ENCODE measurements around the gene FAM3D.

FAM3D gene

GRCh38 chr3:58664611-58665010 lies 2.0 kb downstream of the FAM3D start:
- no peak overlapping the region for H3K4me3 ChIP-seq
- no peak for DNase-seq (ENCODE audit: low read depth, low spot score)

DNA sequence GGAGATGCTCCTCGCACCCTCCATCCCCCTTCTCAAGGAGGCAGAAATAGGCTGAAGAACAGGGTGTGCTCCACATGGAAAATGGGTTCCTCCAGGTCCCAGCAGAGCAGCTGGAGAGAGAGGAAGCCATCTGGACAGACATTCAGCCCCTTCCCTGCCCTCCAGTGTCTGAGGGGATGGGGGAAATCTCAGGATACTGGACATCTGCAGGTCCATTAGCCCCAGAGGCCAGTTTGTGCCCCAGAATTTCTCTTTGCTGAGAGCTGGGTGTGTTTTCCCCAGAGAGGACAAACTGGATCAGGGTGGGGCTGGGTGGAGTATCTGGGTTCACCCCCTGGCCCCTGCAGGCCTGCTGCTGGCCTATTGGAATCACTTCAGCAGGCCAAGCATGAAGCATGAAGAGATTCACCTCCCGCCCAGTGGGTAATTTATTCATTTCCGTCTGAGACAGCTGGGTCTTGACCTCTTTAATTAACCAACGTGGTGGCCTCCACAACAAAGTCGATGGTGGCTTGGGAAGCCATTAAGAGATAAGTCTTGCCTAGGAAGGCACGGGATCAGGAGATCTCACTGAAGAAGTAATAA lies 4.6 kb downstream of the FAM3D start:
- H3K9ac ChIP-seq (ENCODE audit: insufficient read length): no peak overlapping the region
- no peak overlapping the region for H3K27ac ChIP-seq
- no peaks in the 10 kb centered on the region for H3K9me3 ChIP-seq (ENCODE audit: low read depth, low read length)
- no peak for TF ChIP-seq FOXP2 (optimal IDR thresholded peaks at IDR 0.05; ENCODE audit: control extremely low read depth, extremely low read length, insufficient read depth)
- TF ChIP-seq POLR2AphosphoS5 (IDR thresholded peaks at IDR 0.05; ENCODE audit: borderline replicate concordance, low read depth, low read length): no peak
- TF ChIP-seq EZH2 (IDR thresholded peaks at IDR 0.05): no peak
- no peak overlapping the region for H3K4me3 ChIP-seq
- no peak for DNase-seq (ENCODE audit: low read depth, low spot score)
- H3K36me3 ChIP-seq (ENCODE audit: insufficient read depth, low read length): no peaks in the 10 kb centered on the region

More at GRCh38 chr3:58664611-58665010, 2.0 kb downstream of the FAM3D start:
- TF ChIP-seq FOXP2 (optimal IDR thresholded peaks at IDR 0.05; ENCODE audit: control extremely low read depth, extremely low read length, insufficient read depth): no peak
- TF ChIP-seq POLR2AphosphoS5 (IDR thresholded peaks at IDR 0.05; ENCODE audit: borderline replicate concordance, low read depth, low read length): no peak
- TF ChIP-seq EZH2 (IDR thresholded peaks at IDR 0.05): no peak
- Histone ChIP-seq H3K9me3 (ENCODE audit: low read depth, low read length) (no peaks in the 10 kb centered on the region), H3K36me3 (ENCODE audit: insufficient read depth, low read length) (no peaks in the 10 kb centered on the region), H3K27ac (no peak overlapping the region), H3K9ac (ENCODE audit: insufficient read length) (no peak overlapping the region)

- TF ChIP-seq EZH2 (IDR thresholded peaks at IDR 0.05) (no peak), FOXP2 (optimal IDR thresholded peaks at IDR 0.05; ENCODE audit: control extremely low read depth, extremely low read length, insufficient read depth) (no peak), POLR2AphosphoS5 (IDR thresholded peaks at IDR 0.05; ENCODE audit: borderline replicate concordance, low read depth, low read length) (no peak)
- Histone ChIP-seq H3K9ac (ENCODE audit: insufficient read length) (no peak overlapping the region), H3K4me3 (no peak overlapping the region), H3K9me3 (ENCODE audit: low read depth, low read length) (no peaks in the 10 kb centered on the region), H3K36me3 (ENCODE audit: insufficient read depth, low read length) (no peaks in the 10 kb centered on the region), H3K27ac (no peak overlapping the region)
- DNase-seq (ENCODE audit: low read depth, low spot score): no peak
Measured at GRCh38 chr3:58660998-58661397, 5.6 kb downstream of the FAM3D start.

DNA sequence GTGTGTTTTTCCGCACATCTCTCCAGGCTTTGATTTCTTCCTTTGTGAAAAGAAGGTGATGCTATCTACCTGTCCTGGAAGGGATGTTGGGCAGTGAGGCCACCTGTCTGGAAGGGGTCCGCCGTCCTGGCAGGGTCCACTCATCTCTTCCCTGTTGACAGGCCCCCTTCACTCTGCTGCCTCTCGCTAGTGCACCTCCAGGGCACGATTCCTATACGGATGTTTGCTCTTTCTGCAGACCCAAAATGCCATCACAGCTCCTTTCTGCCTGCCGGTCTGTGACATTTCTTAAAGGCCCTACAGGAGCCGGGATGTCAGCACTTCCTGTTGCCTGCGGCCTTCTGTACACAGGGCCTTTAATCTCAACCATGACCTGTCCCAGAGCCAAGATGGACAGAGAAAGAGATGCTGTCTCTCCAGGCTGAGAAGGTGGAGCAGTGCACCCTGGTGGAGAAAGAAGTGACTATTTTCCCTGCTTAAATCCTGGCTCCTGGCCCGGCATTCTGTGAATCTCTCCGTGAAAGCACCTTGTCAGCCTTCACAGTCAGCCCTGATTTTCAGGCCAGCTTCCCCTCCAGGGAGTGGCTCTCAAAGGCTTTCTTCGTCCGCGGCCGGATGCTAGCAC lies 7.4 kb downstream of the FAM3D start:
- H3K27ac ChIP-seq: no peak overlapping the region
- no peak for DNase-seq (ENCODE audit: low read depth, low spot score)
- no peak overlapping the region for H3K9ac ChIP-seq (ENCODE audit: insufficient read length)
- no peaks in the 10 kb centered on the region for H3K36me3 ChIP-seq (ENCODE audit: insufficient read depth, low read length)
- no peaks in the 10 kb centered on the region for H3K9me3 ChIP-seq (ENCODE audit: low read depth, low read length)
- H3K4me3 ChIP-seq: no peak overlapping the region
- TF ChIP-seq POLR2AphosphoS5 (IDR thresholded peaks at IDR 0.05; ENCODE audit: borderline replicate concordance, low read depth, low read length): no peak
- no peak for TF ChIP-seq EZH2 (IDR thresholded peaks at IDR 0.05)
- TF ChIP-seq FOXP2 (optimal IDR thresholded peaks at IDR 0.05; ENCODE audit: control extremely low read depth, extremely low read length, insufficient read depth): no peak

DNA sequence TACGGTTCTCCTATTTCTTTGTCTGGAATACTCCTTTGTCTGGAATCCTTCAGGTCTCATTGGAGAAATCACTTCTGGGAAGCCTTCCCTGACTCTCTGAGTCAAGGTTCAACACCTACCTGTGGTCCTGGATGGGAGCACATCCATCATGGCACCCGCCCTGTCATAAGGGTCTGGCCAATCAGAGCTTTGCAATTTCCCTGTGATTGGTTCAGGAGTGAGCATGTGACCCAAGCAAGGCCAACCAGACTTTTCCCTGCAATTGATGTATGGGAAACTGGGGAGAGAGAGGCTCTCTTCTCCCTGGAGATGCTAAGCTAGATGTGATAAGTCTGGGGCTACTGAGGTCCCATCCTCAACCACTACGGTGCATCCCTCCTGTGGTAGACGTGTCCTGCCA lies 8.1 kb downstream of the FAM3D start:
- Histone ChIP-seq H3K27ac (no peak overlapping the region), H3K4me3 (no peak overlapping the region), H3K9me3 (ENCODE audit: low read depth, low read length) (no peaks in the 10 kb centered on the region), H3K36me3 (ENCODE audit: insufficient read depth, low read length) (no peaks in the 10 kb centered on the region), H3K9ac (ENCODE audit: insufficient read length) (no peak overlapping the region)
- no peak for DNase-seq (ENCODE audit: low read depth, low spot score)
- TF ChIP-seq EZH2 (IDR thresholded peaks at IDR 0.05) (no peak), POLR2AphosphoS5 (IDR thresholded peaks at IDR 0.05; ENCODE audit: borderline replicate concordance, low read depth, low read length) (no peak), FOXP2 (optimal IDR thresholded peaks at IDR 0.05; ENCODE audit: control extremely low read depth, extremely low read length, insufficient read depth) (no peak)

DNA sequence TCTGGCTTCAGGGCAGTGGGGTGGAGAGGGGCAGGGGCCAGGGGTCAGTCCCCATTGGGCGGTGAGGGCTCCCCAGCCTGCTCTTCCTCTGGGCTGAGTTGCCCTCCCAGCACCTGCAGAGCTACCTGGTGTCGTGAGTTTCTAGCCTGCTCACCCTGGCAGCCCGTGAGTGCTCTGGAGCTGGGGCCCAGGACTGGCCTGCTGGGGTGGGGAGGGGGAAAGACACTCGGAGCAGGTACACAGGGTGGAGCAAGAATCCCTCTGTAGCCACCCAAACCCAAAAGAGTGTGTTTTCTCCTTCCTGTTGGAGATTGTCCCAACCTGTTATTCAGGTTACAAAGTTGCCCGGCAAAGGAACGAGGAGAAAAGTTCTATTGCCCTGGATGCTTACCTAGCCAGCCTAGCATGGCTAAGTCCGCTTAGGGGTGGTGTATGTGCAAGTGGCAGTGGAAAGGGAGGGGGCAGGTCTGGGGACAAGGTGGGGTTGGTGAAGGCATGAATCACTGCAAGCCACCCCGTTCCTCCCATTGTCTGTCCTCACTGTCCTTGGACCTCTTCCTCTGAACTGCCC lies 8.9 kb downstream of the FAM3D start:
- no peak overlapping the region for H3K27ac ChIP-seq
- H3K36me3 ChIP-seq (ENCODE audit: insufficient read depth, low read length): no peaks in the 10 kb centered on the region
- TF ChIP-seq FOXP2 (optimal IDR thresholded peaks at IDR 0.05; ENCODE audit: control extremely low read depth, extremely low read length, insufficient read depth) (no peak), POLR2AphosphoS5 (IDR thresholded peaks at IDR 0.05; ENCODE audit: borderline replicate concordance, low read depth, low read length) (no peak), EZH2 (IDR thresholded peaks at IDR 0.05) (no peak)
- no peak overlapping the region for H3K4me3 ChIP-seq
- no peak overlapping the region for H3K9ac ChIP-seq (ENCODE audit: insufficient read length)
- H3K9me3 ChIP-seq (ENCODE audit: low read depth, low read length): no peaks in the 10 kb centered on the region
- no peak for DNase-seq (ENCODE audit: low read depth, low spot score)

- TF ChIP-seq EZH2 (IDR thresholded peaks at IDR 0.05) (no peak), FOXP2 (optimal IDR thresholded peaks at IDR 0.05; ENCODE audit: control extremely low read depth, extremely low read length, insufficient read depth) (no peak), POLR2AphosphoS5 (IDR thresholded peaks at IDR 0.05; ENCODE audit: borderline replicate concordance, low read depth, low read length) (no peak)
- Histone ChIP-seq H3K9ac (ENCODE audit: insufficient read length) (no peak overlapping the region), H3K27ac (no peak overlapping the region), H3K36me3 (ENCODE audit: insufficient read depth, low read length) (no peaks in the 10 kb centered on the region), H3K4me3 (no peak overlapping the region), H3K9me3 (ENCODE audit: low read depth, low read length) (no peaks in the 10 kb centered on the region)
- no peak for DNase-seq (ENCODE audit: low read depth, low spot score)
Measured at GRCh38 chr3:58657036-58657520, 9.5 kb downstream of the FAM3D start.

DNA sequence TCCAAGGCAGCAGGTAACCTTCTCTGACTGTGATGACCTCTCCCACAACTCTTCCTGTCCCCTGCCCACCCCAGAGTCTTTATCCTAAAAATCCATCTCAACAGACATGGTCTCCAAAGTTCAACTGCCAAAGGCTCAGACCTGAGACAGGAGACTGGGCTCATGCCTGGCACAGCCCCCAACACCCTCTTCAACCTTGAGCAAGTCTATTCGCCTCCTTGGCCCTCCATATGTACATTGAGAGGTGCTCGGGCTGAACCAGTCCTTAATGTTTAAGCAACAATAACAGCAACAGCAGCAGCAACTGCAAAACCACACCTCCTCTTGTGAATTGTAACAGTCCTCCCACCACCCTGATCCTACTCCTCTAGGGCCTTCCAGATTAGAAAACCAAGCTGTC lies 9.9 kb downstream of the FAM3D start:
- Histone ChIP-seq H3K9ac (ENCODE audit: insufficient read length) (no peak overlapping the region), H3K4me3 (no peak overlapping the region), H3K9me3 (ENCODE audit: low read depth, low read length) (no peaks in the 10 kb centered on the region), H3K27ac (no peak overlapping the region), H3K36me3 (ENCODE audit: insufficient read depth, low read length) (no peaks in the 10 kb centered on the region)
- TF ChIP-seq FOXP2 (optimal IDR thresholded peaks at IDR 0.05; ENCODE audit: control extremely low read depth, extremely low read length, insufficient read depth) (no peak), EZH2 (IDR thresholded peaks at IDR 0.05) (no peak), POLR2AphosphoS5 (IDR thresholded peaks at IDR 0.05; ENCODE audit: borderline replicate concordance, low read depth, low read length) (no peak)
- DNase-seq (ENCODE audit: low read depth, low spot score): no peak

Measured in SK-N-MC (cell line).